GM15510 (cell line): ENCODE results near the gene UBASH3B.

Experiments used
- POLR2A ChIP-seq: IDR thresholded peaks from 3 replicates; pipeline ENCODE4 v1.6.1; 2011; ENCODE audit warnings: borderline replicate concordance; ENCODE audit not compliant: insufficient read length; ENCODE audit errors: extremely low read depth

Gene UBASH3B

GRCh38 chr11:122724520-122724919 lies 69.0 kb downstream of the UBASH3B start:
- TF ChIP-seq POLR2A: no peak

GRCh38 chr11:122726028-122726427 lies 70.5 kb downstream of the UBASH3B start:
- no peak for TF ChIP-seq POLR2A

GRCh38 chr11:122727101-122727929 lies 71.8 kb downstream of the UBASH3B start:
- no peak for TF ChIP-seq POLR2A

- TF ChIP-seq POLR2A: no peak
These were observed 73.0 kb downstream of the UBASH3B start for GRCh38 chr11:122728561-122728960.

GRCh38 chr11:122729139-122729538 lies 73.6 kb downstream of the UBASH3B start:
- no peak for TF ChIP-seq POLR2A

GRCh38 chr11:122731500-122731913 lies 76.0 kb downstream of the UBASH3B start:
- TF ChIP-seq POLR2A: no peak

GRCh38 chr11:122732342-122733315 lies 77.1 kb downstream of the UBASH3B start:
- no peak for TF ChIP-seq POLR2A

GRCh38 chr11:122733318-122733717 lies 77.8 kb downstream of the UBASH3B start:
- no peak for TF ChIP-seq POLR2A

- no peak for TF ChIP-seq POLR2A
These were observed 79.5 kb downstream of the UBASH3B start for GRCh38 chr11:122734848-122735496.

GRCh38 chr11:122737951-122738693 lies 82.6 kb downstream of the UBASH3B start:
- no peak for TF ChIP-seq POLR2A

GRCh38 chr11:122741613-122742300 lies 86.2 kb downstream of the UBASH3B start:
- TF ChIP-seq POLR2A: no peak

GRCh38 chr11:122742301-122743018 lies 86.9 kb downstream of the UBASH3B start:
- TF ChIP-seq POLR2A: no peak
